ENCODE data around the gene RAP1GAP2.

GRCh38 chr17:2885733-2886132 lies 89.5 kb downstream of the RAP1GAP2 start:
- no peak for TF ChIP-seq CTCF (IDR thresholded peaks at IDR 0.05 in 4 of 5, conservative IDR thresholded peaks at IDR 0.05 in 1 of 5)
- no peak for TF ChIP-seq POLR2A (IDR thresholded peaks at IDR 0.05)

Data from gastrocnemius medialis (tissue), 4 donors.